Right atrium auricular region (tissue), 2 donors: ENCODE data around the gene MMP20. TPM values are rescaled to one million over a fixed set of nuclear protein-coding genes. Genes with fewer than 3 reads are reported as not detected.

Experiments used
- DNase-seq: peaks from one replicate; pipeline ENCODE4 v3.0.0-alpha.2; 2019; ENCODE audit warnings: low spot score
- H3K27ac ChIP-seq, 2 donors: fragments of 200-600 bp; sonication (generic); 1 replicate in 1 of 2; 2 replicates in 1 of 2; pipeline ENCODE4 v1.5.1; 2016 to 2019
- H3K27me3 ChIP-seq, 2 donors: fragments of 200-600 bp; sonication (generic); one replicate each; pipeline versions ENCODE4 v1.5.1 to v1.6.0; 2017 to 2019
- H3K36me3 ChIP-seq: fragments of 200-600 bp; sonication (generic); one replicate; pipeline ENCODE4 v1.5.1; 2016
- H3K4me1 ChIP-seq, 2 donors: fragments of 200-600 bp; sonication (generic); one replicate each; pipeline versions ENCODE4 v1.5.1 to v1.6.0; 2017 to 2019
- H3K4me3 ChIP-seq, 2 donors: fragments of 200-600 bp; sonication (generic); 1 replicate in 1 of 2; 2 replicates in 1 of 2; pipeline ENCODE4 v1.5.1; 2017 to 2019; ENCODE audit warnings: mild to moderate bottlenecking in 1 of 2, moderate library complexity in 1 of 2
- H3K9me3 ChIP-seq, 2 donors: fragments of 200-600 bp; sonication (generic); one replicate each; pipeline ENCODE4 v1.5.1; 2019
- total RNA-seq, 2 donors: library from RNA; depleted of rRNA; stranded (reverse); fragments of >200 nt; gene quantifications; one replicate each; pipeline ENCODE4 v1.1.0, GENCODE V29; 2016
- TF ChIP-seq, protein P1 (sequence below), 2 donors: fragments of 200-600 bp; sonication (generic); IDR thresholded peaks; one replicate each; pipeline ENCODE4 v1.5.1; 2019; ENCODE audit warnings: antibody characterized with exemption in 2 of 2

The MMP20 gene
- total RNA-seq, 2 donors from 2014 or later = not detected

GRCh38 chr11:102661040-102661439, 35.9 kb upstream of the MMP20 start:
- Histone ChIP-seq H3K4me1 (no peaks in the 10 kb centered on the region), H3K36me3 (no peaks in the 10 kb centered on the region), H3K27ac (no peak overlapping the region), H3K4me3 (no peak overlapping the region), H3K27me3 (no peaks in the 10 kb centered on the region), H3K9me3 (no peaks in the 10 kb centered on the region)
- TF ChIP-seq, protein P1, sequence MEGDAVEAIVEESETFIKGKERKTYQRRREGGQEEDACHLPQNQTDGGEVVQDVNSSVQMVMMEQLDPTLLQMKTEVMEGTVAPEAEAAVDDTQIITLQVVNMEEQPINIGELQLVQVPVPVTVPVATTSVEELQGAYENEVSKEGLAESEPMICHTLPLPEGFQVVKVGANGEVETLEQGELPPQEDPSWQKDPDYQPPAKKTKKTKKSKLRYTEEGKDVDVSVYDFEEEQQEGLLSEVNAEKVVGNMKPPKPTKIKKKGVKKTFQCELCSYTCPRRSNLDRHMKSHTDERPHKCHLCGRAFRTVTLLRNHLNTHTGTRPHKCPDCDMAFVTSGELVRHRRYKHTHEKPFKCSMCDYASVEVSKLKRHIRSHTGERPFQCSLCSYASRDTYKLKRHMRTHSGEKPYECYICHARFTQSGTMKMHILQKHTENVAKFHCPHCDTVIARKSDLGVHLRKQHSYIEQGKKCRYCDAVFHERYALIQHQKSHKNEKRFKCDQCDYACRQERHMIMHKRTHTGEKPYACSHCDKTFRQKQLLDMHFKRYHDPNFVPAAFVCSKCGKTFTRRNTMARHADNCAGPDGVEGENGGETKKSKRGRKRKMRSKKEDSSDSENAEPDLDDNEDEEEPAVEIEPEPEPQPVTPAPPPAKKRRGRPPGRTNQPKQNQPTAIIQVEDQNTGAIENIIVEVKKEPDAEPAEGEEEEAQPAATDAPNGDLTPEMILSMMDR (IDR thresholded peaks at IDR 0.05) = no peak
- no peak for DNase-seq

- no peak overlapping the region for H3K27ac ChIP-seq
- H3K4me3 ChIP-seq = no peak overlapping the region
- no peak for DNase-seq
- TF ChIP-seq, protein P1 (IDR thresholded peaks at IDR 0.05) = no peak
- H3K4me1 ChIP-seq = no peaks in the 10 kb centered on the region
- peaks cover 0 to 6% of the 10 kb centered on the region in 2 donors for H3K9me3 ChIP-seq
- H3K27me3 ChIP-seq = no peaks in the 10 kb centered on the region
- H3K36me3 ChIP-seq = no peaks in the 10 kb centered on the region
These were observed 31.4 kb upstream of the MMP20 start for GRCh38 chr11:102656528-102656927.

GRCh38 chr11:102655547-102655946, 30.4 kb upstream of the MMP20 start:
- H3K27ac ChIP-seq = no peak overlapping the region
- TF ChIP-seq, protein P1 (IDR thresholded peaks at IDR 0.05) = no peak

DNA sequence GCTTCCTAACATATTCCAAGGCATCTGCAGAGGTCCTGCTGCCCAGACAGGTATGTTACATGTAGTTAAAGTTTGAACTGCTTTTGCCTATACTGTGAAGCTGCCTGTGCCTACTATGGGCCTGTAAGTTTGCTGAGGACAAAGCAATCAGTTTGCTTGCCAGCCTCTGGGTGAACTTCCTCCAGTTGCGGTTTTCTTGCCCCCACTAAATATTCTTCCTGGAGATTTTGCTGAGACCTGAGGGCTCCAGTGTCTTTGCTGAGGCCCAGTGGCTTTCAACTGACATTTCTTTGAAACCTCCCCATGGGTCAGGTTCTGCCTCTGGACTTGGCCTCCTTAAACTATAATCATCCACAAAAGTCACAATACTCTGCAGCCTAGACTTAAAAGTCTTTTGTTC, 29.6 kb upstream of the MMP20 start:
- Histone ChIP-seq H3K27ac (no peak overlapping the region), H3K9me3 (peaks cover 0 to 6% of the 10 kb centered on the region in 2 donors), H3K36me3 (no peaks in the 10 kb centered on the region), H3K4me1 (no peaks in the 10 kb centered on the region), H3K27me3 (no peaks in the 10 kb centered on the region), H3K4me3 (no peak overlapping the region)
- TF ChIP-seq, protein P1 (IDR thresholded peaks at IDR 0.05) = no peak
- DNase-seq = no peak

More at GRCh38 chr11:102655547-102655946, 30.4 kb upstream of the MMP20 start:
- H3K9me3 ChIP-seq = peaks cover 0 to 6% of the 10 kb centered on the region in 2 donors
- no peaks in the 10 kb centered on the region for H3K36me3 ChIP-seq
- no peaks in the 10 kb centered on the region for H3K27me3 ChIP-seq
- no peaks in the 10 kb centered on the region for H3K4me1 ChIP-seq
- no peak for DNase-seq
- no peak overlapping the region for H3K4me3 ChIP-seq

- H3K27me3 ChIP-seq = no peaks in the 10 kb centered on the region
- TF ChIP-seq, protein P1 (IDR thresholded peaks at IDR 0.05) = no peak
- H3K27ac ChIP-seq = no peak overlapping the region
- no peaks in the 10 kb centered on the region for H3K36me3 ChIP-seq
- no peak for DNase-seq
- H3K4me1 ChIP-seq = no peaks in the 10 kb centered on the region
- no peak overlapping the region for H3K4me3 ChIP-seq
- H3K9me3 ChIP-seq = peaks cover 0 to 6% of the 10 kb centered on the region in 2 donors
These were observed 28.7 kb upstream of the MMP20 start for GRCh38 chr11:102653744-102654291.

- no peaks in the 10 kb centered on the region for H3K9me3 ChIP-seq
- no peak overlapping the region for H3K27ac ChIP-seq
- no peaks in the 10 kb centered on the region for H3K4me1 ChIP-seq
- H3K36me3 ChIP-seq = no peaks in the 10 kb centered on the region
- H3K27me3 ChIP-seq = no peaks in the 10 kb centered on the region
- H3K4me3 ChIP-seq = no peak overlapping the region
- TF ChIP-seq, protein P1 (IDR thresholded peaks at IDR 0.05) = no peak
- DNase-seq = no peak
These were observed 22.3 kb upstream of the MMP20 start for GRCh38 chr11:102647430-102647829.
